OCI-LY3 (cell line): Measurements from ENCODE around the gene BRWD1.
A peak's percentile ranks its signal among the peaks of the same experiment; 100 is the strongest.

Experiments
- H2AFZ ChIP-seq: fragments of 200-600, 300-600 bp; shearing (Covaris generic); 2 replicates; pipeline ENCODE4 v1.6.0; 2014; ENCODE audit warnings: antibody characterized with exemption, low read depth, low read length
- H3K27ac ChIP-seq: fragments of 200-600, 300-600 bp; sonication (generic); 2 replicates; pipeline ENCODE4 v1.5.1; 2014; ENCODE audit warnings: mild to moderate bottlenecking, low read length, moderate library complexity, mixed read lengths
- H3K27me3 ChIP-seq: fragments of 200-600, 300-600 bp; sonication (generic); 2 replicates; pipeline ENCODE4 v1.6.1; 2014; ENCODE audit warnings: low read depth, low read length, mixed read lengths
- H3K36me3 ChIP-seq: fragments of 200-600, 300-600 bp; sonication (generic); replicated peaks from 2 replicates; pipeline ENCODE3; 2014; ENCODE audit warnings: low read depth, low read length, mixed read lengths
- H3K4me1 ChIP-seq: fragments of 300-600, 200-600 bp; sonication (generic); 2 replicates; pipeline ENCODE4 v1.6.1; 2014; ENCODE audit warnings: low read length, mixed read lengths
- H3K4me2 ChIP-seq: fragments of 200-600, 300-600 bp; sonication (generic); 2 replicates; pipeline ENCODE4 v1.6.1; 2014; ENCODE audit warnings: low read length, mixed read lengths
- H3K4me3 ChIP-seq: fragments of 300-600, 200-600 bp; sonication (generic); 2 replicates; pipeline ENCODE4 v1.5.1; 2014; ENCODE audit warnings: antibody characterized with exemption, mild to moderate bottlenecking, low read length, moderate library complexity
- H3K79me2 ChIP-seq: fragments of 300-600, 200-600 bp; shearing (Covaris generic); 2 replicates; pipeline ENCODE4 v1.6.1; 2014; ENCODE audit warnings: mild to moderate bottlenecking, low read length, mixed read lengths
- H3K9ac ChIP-seq: fragments of 300-600, 200-600 bp; shearing (Covaris generic); 2 replicates; pipeline ENCODE4 v1.6.0; 2014; ENCODE audit warnings: mild to moderate bottlenecking, low read length, moderate library complexity
- H3K9me3 ChIP-seq: fragments of 200-600, 300-600 bp; shearing (Covaris generic); 2 replicates; pipeline ENCODE4 v1.6.1; 2014; ENCODE audit warnings: low read length, mixed read lengths; ENCODE audit not compliant: insufficient read depth
- H4K20me1 ChIP-seq: fragments of 200-600, 300-600 bp; sonication (generic); 2 replicates; pipeline ENCODE4 v1.6.1; 2016; ENCODE audit warnings: low read length, mixed read lengths; ENCODE audit not compliant: insufficient read depth
- CTCF ChIP-seq: fragments of 200-600, 300-600 bp; sonication (generic); IDR thresholded peaks from 2 replicates; pipeline ENCODE4 v1.5.1; 2014; ENCODE audit warnings: antibody characterized with exemption, low read length, low read depth
- EZH2phosphoT487 ChIP-seq: fragments of 200-600 bp; shearing (Covaris generic); IDR thresholded peaks from 2 replicates; pipeline ENCODE4 v1.6.1; 2018; ENCODE audit warnings: antibody characterized with exemption, mixed run types, low read depth

Gene BRWD1

GRCh38 chr21:39176271-39176709 is 137.1 kb downstream of the BRWD1 start:
- H3K36me3 ChIP-seq: peaks cover 61% of the 10 kb centered on the region
- H3K4me2 ChIP-seq: no peak overlapping the region
- TF ChIP-seq EZH2phosphoT487 (no peak), CTCF (no peak)

GRCh38 chr21:39175665-39176064 is 137.8 kb downstream of the BRWD1 start:
- no peak for TF ChIP-seq CTCF
- no peak for TF ChIP-seq EZH2phosphoT487
- Histone ChIP-seq H4K20me1 (no peaks in the 10 kb centered on the region), H3K79me2 (peaks cover 2% of the 10 kb centered on the region; the same call in 1 of the 2 replicates)

More at GRCh38 chr21:39176271-39176709, 137.1 kb downstream of the BRWD1 start:
- Histone ChIP-seq H3K79me2 (peaks cover 8% of the 10 kb centered on the region), H3K9me3 (no peaks in the 10 kb centered on the region), H3K4me3 (no peak overlapping the region), H2AFZ (no peak overlapping the region), H3K27me3 (no peaks in the 10 kb centered on the region), H3K9ac (no peak overlapping the region), H3K27ac (no peak overlapping the region), H4K20me1 (no peaks in the 10 kb centered on the region), H3K4me1 (peaks cover 5% of the 10 kb centered on the region; the same call in 1 of the 2 replicates)

GRCh38 chr21:39175154-39175553 is 138.3 kb downstream of the BRWD1 start:
- no peaks in the 10 kb centered on the region for H3K27me3 ChIP-seq
- no peak overlapping the region for H3K4me2 ChIP-seq
- peaks cover 5% of the 10 kb centered on the region; the same call in 1 of the 2 replicates for H3K4me1 ChIP-seq
- no peaks in the 10 kb centered on the region for H3K9me3 ChIP-seq
- no peaks in the 10 kb centered on the region for H4K20me1 ChIP-seq
- no peak overlapping the region for H3K9ac ChIP-seq
- TF ChIP-seq CTCF: peak; percentile 25; the same call in 1 of the 2 replicates
- no peak for TF ChIP-seq EZH2phosphoT487
- H2AFZ ChIP-seq: no peak overlapping the region
- H3K36me3 ChIP-seq: peaks cover 58% of the 10 kb centered on the region
- no peak overlapping the region for H3K27ac ChIP-seq
- no peaks in the 10 kb centered on the region for H3K79me2 ChIP-seq
- no peak overlapping the region for H3K4me3 ChIP-seq

More at GRCh38 chr21:39175665-39176064, 137.8 kb downstream of the BRWD1 start:
- H3K9me3 ChIP-seq: no peaks in the 10 kb centered on the region
- no peak overlapping the region for H3K4me3 ChIP-seq
- peaks cover 5% of the 10 kb centered on the region; the same call in 1 of the 2 replicates for H3K4me1 ChIP-seq
- no peaks in the 10 kb centered on the region for H3K27me3 ChIP-seq
- no peak overlapping the region for H3K27ac ChIP-seq
- no peak overlapping the region for H3K4me2 ChIP-seq
- no peak overlapping the region for H3K9ac ChIP-seq
- H2AFZ ChIP-seq: no peak overlapping the region
- H3K36me3 ChIP-seq: peaks cover 63% of the 10 kb centered on the region

GRCh38 chr21:39173716-39174680 is 139.4 kb downstream of the BRWD1 start:
- TF ChIP-seq EZH2phosphoT487: no peak
- TF ChIP-seq CTCF: no peak
- peaks cover 52% of the 10 kb centered on the region for H3K36me3 ChIP-seq
- no peak overlapping the region for H3K4me2 ChIP-seq
- no peaks in the 10 kb centered on the region for H3K27me3 ChIP-seq
- peaks cover 4% of the 10 kb centered on the region; the same call in 1 of the 2 replicates for H3K4me1 ChIP-seq
- H3K4me3 ChIP-seq: no peak overlapping the region
- H4K20me1 ChIP-seq: no peaks in the 10 kb centered on the region
- no peak overlapping the region for H3K9ac ChIP-seq
- H2AFZ ChIP-seq: no peak overlapping the region
- no peaks in the 10 kb centered on the region for H3K9me3 ChIP-seq
- no peaks in the 10 kb centered on the region for H3K79me2 ChIP-seq
- no peak overlapping the region for H3K27ac ChIP-seq
